Naive thymus-derived CD4-positive, alpha-beta T cell (primary cell): ENCODE results near the gene RAET1E. TPM values are rescaled to one million over a fixed set of nuclear protein-coding genes. Genes with fewer than 3 reads are reported as not detected.
A peak's percentile ranks its signal among the peaks of the same experiment; 100 is the strongest.
"Not testable (repeated sequence)": the region's sequence is repeated elsewhere in the genome, so short reads cannot be mapped to it uniquely, and the experiment has no call there.

Experiments
- ATAC-seq: fragments of 150-1000 bp; cut with Tn5 transposase; 2 replicates; pipeline ENCODE4 v1.10.0; 2021; ENCODE audit warnings: mild to moderate bottlenecking, moderate library complexity
- CTCF ChIA-PET: fragments of 350-600 bp; sonication (Branson Sonifier 250); formaldehyde crosslinking; loops from one replicate; lab custom pipeline; 2021; ENCODE audit warnings: antibody characterized with exemption; lab: Charles Lee
- POLR2A ChIA-PET: fragments of 350-600 bp; sonication (Branson Sonifier 250); formaldehyde crosslinking; loops from one replicate; lab custom pipeline; 2021; ENCODE audit warnings: antibody characterized with exemption, inconsistent platforms; lab: Charles Lee
- DNase-seq, 9 donors: peaks; one replicate each; pipeline versions ENCODE4 v3.0.0 to v3.0.0-alpha.2; 2020 to 2022; ENCODE audit warnings: mixed read lengths in 1 of 9
- H3K27ac ChIP-seq: one replicate; pipeline ENCODE4 v1.7.0; 2013; ENCODE audit warnings: mild to moderate bottlenecking, low read depth, low read length, moderate library complexity
- H3K27me3 ChIP-seq, 2 donors: one replicate each; pipeline ENCODE4 v1.7.0; 2013; ENCODE audit warnings: low read length in 2 of 2, mild to moderate bottlenecking in 2 of 2, moderate library complexity in 2 of 2; ENCODE audit not compliant: control insufficient read depth in 2 of 2, insufficient read depth in 2 of 2
- H3K36me3 ChIP-seq, 3 experiments: 1 replicate in 2 of 3; 2 replicates in 1 of 3; pipeline ENCODE4 v1.7.0; 2013; ENCODE audit warnings: low read length in 3 of 3, mild to moderate bottlenecking in 3 of 3, moderate library complexity in 1 of 3; ENCODE audit not compliant: insufficient read depth in 3 of 3, control insufficient read depth in 2 of 3
- H3K4me1 ChIP-seq, 2 donors: one replicate each; pipeline ENCODE4 v1.7.0; 2013; ENCODE audit warnings: low read length in 2 of 2, mild to moderate bottlenecking in 2 of 2, moderate library complexity in 1 of 2; ENCODE audit not compliant: control insufficient read depth in 2 of 2, insufficient read depth in 2 of 2
- H3K4me3 ChIP-seq: 2 replicates; pipeline ENCODE4 v1.7.0; 2013; ENCODE audit warnings: mild to moderate bottlenecking, low read length
- H3K9me3 ChIP-seq, 3 experiments: 1 replicate in 2 of 3; 2 replicates in 1 of 3; pipeline ENCODE4 v1.7.0; 2013; ENCODE audit warnings: low read length in 3 of 3; ENCODE audit not compliant: control insufficient read depth in 2 of 3
- H3K27ac Mint-ChIP-seq, 9 donors: one replicate each; pipeline ENCODE4 v1.8.0; 2020 to 2022; ENCODE audit warnings: mixed read lengths in 9 of 9, mild to moderate bottlenecking in 8 of 9, moderate library complexity in 5 of 9, inconsistent platforms in 2 of 9
- H3K27me3 Mint-ChIP-seq, 5 donors: one replicate each; pipeline ENCODE4 v1.8.0; 2021 to 2022; ENCODE audit warnings: mixed read lengths in 5 of 5, mild to moderate bottlenecking in 1 of 5
- H3K36me3 Mint-ChIP-seq, 5 donors: one replicate each; pipeline ENCODE4 v1.8.0; 2020 to 2022; ENCODE audit warnings: mixed read lengths in 5 of 5, mild to moderate bottlenecking in 3 of 5, inconsistent platforms in 1 of 5
- H3K4me1 Mint-ChIP-seq, 7 donors: one replicate each; pipeline ENCODE4 v1.8.0; 2020 to 2022; ENCODE audit warnings: mixed read lengths in 7 of 7, mild to moderate bottlenecking in 3 of 7, inconsistent platforms in 1 of 7
- H3K4me3 Mint-ChIP-seq, 10 donors: one replicate each; pipeline ENCODE4 v1.8.0; 2020 to 2022; ENCODE audit warnings: mild to moderate bottlenecking in 10 of 10, mixed read lengths in 10 of 10, moderate library complexity in 6 of 10, inconsistent platforms in 2 of 10
- H3K9me3 Mint-ChIP-seq, 11 donors: one replicate each; pipeline ENCODE4 v1.8.0; 2020 to 2022; ENCODE audit warnings: mixed read lengths in 11 of 11, mild to moderate bottlenecking in 4 of 11, inconsistent platforms in 1 of 11, moderate library complexity in 1 of 11
- intact Hi-C, 2 donors: fragments of 100-400 bp; cut with micrococcal nuclease; formaldehyde crosslinking; loops; one replicate each; pipeline ENCODE4 v1.15.1; 2023
- polyA plus RNA-seq, 2 donors: library from polyadenylated mRNA; unstranded; fragments of 300-500 nt; fragmentation: Illumina TruSeq; gene quantifications; one replicate each; pipeline ENCODE4 v1.2.3, GENCODE V29; 2021
- total RNA-seq, 6 experiments: library from RNA in 5 of 6; stranded (reverse) in 5 of 6; gene quantifications; 1 replicate in 5 of 6; 2 replicates in 1 of 6; pipeline ENCODE4 v1.2.3 and lab custom pipeline; 2021 to 2026

Gene RAET1E, protein sequence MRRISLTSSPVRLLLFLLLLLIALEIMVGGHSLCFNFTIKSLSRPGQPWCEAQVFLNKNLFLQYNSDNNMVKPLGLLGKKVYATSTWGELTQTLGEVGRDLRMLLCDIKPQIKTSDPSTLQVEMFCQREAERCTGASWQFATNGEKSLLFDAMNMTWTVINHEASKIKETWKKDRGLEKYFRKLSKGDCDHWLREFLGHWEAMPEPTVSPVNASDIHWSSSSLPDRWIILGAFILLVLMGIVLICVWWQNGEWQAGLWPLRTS
- total RNA-seq (not detected), polyA plus RNA-seq (not detected), total RNA-seq (lab: John Stamatoyannopoulos, UW) (not detected)

- H3K27ac Mint-ChIP-seq: no peak within 1 kb of the TSS
- ATAC-seq (no peak), DNase-seq (no peak)
- H3K36me3 ChIP-seq: no peaks in the 10 kb centered on the region
- H3K4me3 Mint-ChIP-seq: peak within 1 kb of the TSS in 1 of 10 donors; percentile 3
- H3K27me3 ChIP-seq: no peaks in the 10 kb centered on the region
- no peaks in the 10 kb centered on the region for H3K36me3 Mint-ChIP-seq
- H3K4me1 ChIP-seq: peaks cover 0 to 9% of the 10 kb centered on the region in 2 donors
- H3K9me3 Mint-ChIP-seq: no peaks in the 10 kb centered on the region
- no peak within 1 kb of the TSS for H3K27ac ChIP-seq
- intact Hi-C loops: no loop called here
- peaks cover 8 to 19% (median 11%) of the 10 kb centered on the region in 7 donors for H3K4me1 Mint-ChIP-seq
- ChIA-PET CTCF (no interaction called here), POLR2A (interaction anchor here (0.6 kb wide), 1 partner anchor 27 kb away, joined by 3 read pairs; no protein-coding TSS in a partner anchor)
- H3K9me3 ChIP-seq: no peaks in the 10 kb centered on the region
- no peak within 1 kb of the TSS for H3K4me3 ChIP-seq
- peaks cover 3 to 32% (median 6%) of the 10 kb centered on the region in 5 donors for H3K27me3 Mint-ChIP-seq
Observed at GRCh38 chr6:149897855-149898744, at the start of gene RAET1E. Gene RAET1E, minus strand, starts transcription at chr6:149898113. Its CDS starts 7,212 bp downstream, at chr6:149890901.

DNA sequence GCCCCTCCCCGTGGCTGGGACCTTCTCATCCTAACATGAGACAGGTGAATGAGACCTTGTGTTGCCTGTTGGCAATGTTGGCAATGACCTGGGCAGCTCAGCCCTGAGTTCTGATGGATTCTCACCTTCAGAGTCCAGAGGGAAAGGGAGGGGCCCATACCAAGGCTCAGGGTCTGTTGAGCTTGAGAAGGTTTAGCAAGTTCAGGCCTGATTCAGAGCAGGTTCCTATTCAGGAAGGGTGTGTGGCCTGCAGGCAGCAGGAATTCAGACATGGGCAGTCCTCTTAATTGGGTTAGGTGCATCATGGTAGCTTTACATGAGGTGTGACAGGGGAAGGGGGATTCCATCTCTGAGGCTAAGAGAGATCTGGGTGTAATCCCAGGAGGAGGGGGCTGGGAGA, 49.6 kb upstream of the RAET1E start:
- ATAC-seq, POLR2A ChIA-PET: not testable (repeated sequence)

GRCh38 chr6:149946631-149947030, 48.7 kb upstream of the RAET1E start:
- H3K9me3 ChIP-seq, POLR2A ChIA-PET, H3K27ac Mint-ChIP-seq, DNase-seq, H3K4me3 ChIP-seq, H3K4me1 Mint-ChIP-seq, H3K4me3 Mint-ChIP-seq, CTCF ChIA-PET, H3K27me3 ChIP-seq, intact Hi-C loops, H3K9me3 Mint-ChIP-seq, H3K36me3 Mint-ChIP-seq, H3K27ac ChIP-seq, H3K36me3 ChIP-seq, ATAC-seq, H3K4me1 ChIP-seq: not testable (repeated sequence)
- peaks cover 31 to 77% (median 41%) of the 10 kb centered on the region in 5 donors for H3K27me3 Mint-ChIP-seq

More for the DNA sequence above, 49.6 kb upstream of the RAET1E start:
- DNase-seq, H3K27ac Mint-ChIP-seq, H3K36me3 ChIP-seq, H3K4me3 ChIP-seq, H3K9me3 Mint-ChIP-seq, H3K9me3 ChIP-seq, intact Hi-C loops, H3K4me1 Mint-ChIP-seq, CTCF ChIA-PET, H3K4me3 Mint-ChIP-seq, H3K36me3 Mint-ChIP-seq, H3K4me1 ChIP-seq, H3K27ac ChIP-seq: not testable (repeated sequence)
- peaks cover 40 to 79% (median 49%) of the 10 kb centered on the region in 5 donors for H3K27me3 Mint-ChIP-seq
- peaks cover 3 to 11% of the 10 kb centered on the region in 2 donors for H3K27me3 ChIP-seq

- H3K9me3 Mint-ChIP-seq, POLR2A ChIA-PET, H3K4me3 ChIP-seq, H3K27ac ChIP-seq, CTCF ChIA-PET, H3K4me3 Mint-ChIP-seq, H3K27me3 ChIP-seq, DNase-seq, H3K4me1 ChIP-seq, H3K27ac Mint-ChIP-seq, H3K9me3 ChIP-seq, intact Hi-C loops, ATAC-seq, H3K36me3 ChIP-seq, H3K36me3 Mint-ChIP-seq: not testable (repeated sequence)
- peaks cover 22 to 75% (median 36%) of the 10 kb centered on the region in 5 donors for H3K27me3 Mint-ChIP-seq
- H3K4me1 Mint-ChIP-seq: peaks cover 6 to 18% (median 16%) of the 10 kb centered on the region in 7 donors
Observed at GRCh38 chr6:149945276-149945675, 47.4 kb upstream of the RAET1E start.

DNA sequence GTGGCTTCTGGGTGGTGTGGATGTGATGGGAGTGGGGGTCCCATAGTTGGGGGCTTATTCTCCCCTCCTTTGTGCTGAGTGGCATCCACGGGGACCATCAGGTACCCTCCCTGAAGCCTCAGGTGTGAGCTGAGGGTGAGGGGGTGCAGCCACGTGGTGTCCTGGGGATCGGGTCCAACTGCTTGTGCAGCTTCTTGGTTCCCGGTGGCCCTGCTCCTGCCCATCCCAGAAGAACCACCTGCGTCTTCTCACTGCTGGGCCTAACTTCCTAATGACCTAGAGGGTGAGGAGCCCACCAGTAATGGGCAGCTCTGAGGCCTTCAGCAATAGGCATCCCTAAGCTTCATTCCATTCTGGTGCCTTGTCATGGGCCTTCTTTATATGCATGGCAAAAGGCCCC, 45.4 kb upstream of the RAET1E start:
- H3K27ac ChIP-seq, POLR2A ChIA-PET, CTCF ChIA-PET, DNase-seq, H3K36me3 ChIP-seq, H3K4me3 ChIP-seq, H3K9me3 ChIP-seq, ATAC-seq, H3K36me3 Mint-ChIP-seq, H3K9me3 Mint-ChIP-seq: not testable (repeated sequence)
- intact Hi-C loops: loop anchor here in 1 of 2 donors (5.0 kb wide), 3 partner anchors 81 to 924 kb away; partner anchors contain the start of genes LRP11, MTHFD1L, NUP43 and PCMT1
- Histone ChIP-seq H3K27me3 (peaks cover 21 to 24% of the 10 kb centered on the region in 2 donors), H3K4me1 (peaks cover 12 to 17% of the 10 kb centered on the region in 2 donors)
- Mint-ChIP-seq H3K4me1 (peaks cover 13 to 32% (median 27%) of the 10 kb centered on the region in 7 donors), H3K27me3 (peaks cover 25 to 77% (median 41%) of the 10 kb centered on the region in 5 donors), H3K27ac (peak overlapping the region in 1 of 9 donors; percentile 60), H3K4me3 (peak overlapping the region; percentile 27 to 96 (median 76))

DNA sequence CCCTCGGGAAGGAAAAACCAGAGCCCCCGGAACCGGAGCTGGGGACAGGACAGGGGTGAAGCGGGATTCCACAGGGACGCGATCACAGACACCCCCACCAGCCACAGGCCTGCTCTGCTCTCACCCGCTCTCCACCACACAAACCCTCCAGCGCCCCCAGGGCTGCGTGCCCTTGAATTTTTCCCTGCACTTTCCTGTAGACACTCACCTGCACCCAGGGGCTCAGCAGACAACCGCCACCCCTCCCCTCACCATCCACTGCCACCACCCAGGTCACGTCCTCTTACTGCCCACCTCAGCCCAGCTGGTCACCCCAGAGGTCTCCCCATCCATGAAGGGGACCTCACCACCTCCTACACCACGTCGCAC, 44.5 kb upstream of the RAET1E start:
- peaks cover 0 to 2% (median 0%) of the 10 kb centered on the region in 11 donors for H3K9me3 Mint-ChIP-seq
- intact Hi-C loops: loop anchor here in 1 of 2 donors (5.0 kb wide), 3 partner anchors 80 to 925 kb away; partner anchors contain the start of genes LRP11, MTHFD1L, NUP43 and PCMT1
- Histone ChIP-seq H3K27me3 (peaks cover 24 to 30% of the 10 kb centered on the region in 2 donors), H3K4me1 (peaks cover 14 to 20% of the 10 kb centered on the region in 2 donors), H3K36me3 (no peaks in the 10 kb centered on the region), H3K4me3 (peak overlapping the region; percentile 58), H3K27ac (peak overlapping the region; percentile 9), H3K9me3 (no peaks in the 10 kb centered on the region)
- H3K27ac Mint-ChIP-seq: peak overlapping the region in 6 of 9 donors; percentile 23 to 65 (median 36)
- H3K4me1 Mint-ChIP-seq: peaks cover 13 to 39% (median 27%) of the 10 kb centered on the region in 7 donors
- peaks cover 0 to 5% (median 1%) of the 10 kb centered on the region in 5 donors for H3K36me3 Mint-ChIP-seq
- DNase-seq: no peak
- H3K27me3 Mint-ChIP-seq: peaks cover 24 to 77% (median 38%) of the 10 kb centered on the region in 5 donors
- peak overlapping the region; percentile 27 to 96 (median 90) for H3K4me3 Mint-ChIP-seq
- POLR2A ChIA-PET: no interaction called here
- ATAC-seq: no peak
- CTCF ChIA-PET: no interaction called here
